Kidney glomerular epithelial cell (primary cell): ENCODE measurements around the gene BMP2K.

Experiments used
- DNase-seq: peaks from one replicate; lab custom pipeline; 2025; lab: John Stamatoyannopoulos, UW

Gene BMP2K

DNA sequence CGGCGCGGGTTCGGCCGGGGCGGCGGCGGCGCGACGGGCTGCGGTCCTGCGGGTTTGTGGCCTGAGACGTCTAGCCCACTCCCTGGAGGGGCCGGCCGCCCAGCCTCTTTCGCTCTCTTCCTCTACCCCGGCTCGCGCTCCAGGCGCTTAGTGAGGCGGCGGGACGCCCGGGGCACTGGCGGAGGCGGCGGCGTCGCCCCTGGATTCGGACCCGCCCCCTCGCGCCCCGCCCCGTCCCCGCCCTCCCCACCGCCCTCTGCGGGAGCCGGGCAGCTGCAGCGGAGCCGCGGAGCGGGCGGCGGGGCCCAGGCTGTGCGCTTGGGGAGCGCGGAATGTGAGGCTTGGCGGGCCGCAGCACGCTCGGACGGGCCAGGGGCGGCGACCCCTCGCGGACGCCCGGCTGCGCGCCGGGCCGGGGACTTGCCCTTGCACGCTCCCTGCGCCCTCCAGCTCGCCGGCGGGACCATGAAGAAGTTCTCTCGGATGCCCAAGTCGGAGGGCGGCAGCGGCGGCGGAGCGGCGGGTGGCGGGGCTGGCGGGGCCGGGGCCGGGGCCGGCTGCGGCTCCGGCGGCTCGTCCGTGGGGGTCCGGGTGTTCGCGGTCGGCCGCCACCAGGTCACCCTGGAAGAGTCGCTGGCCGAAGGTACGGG is at the start of gene BMP2K:
Gene BMP2K (plus strand): TSS at position 272 of the 650 bp plus-strand sequence. CDS start 194 bp downstream, at position 466.
- peak; percentile 63 for DNase-seq

- DNase-seq = no peak
These were observed 49.6 kb upstream of the BMP2K start for GRCh38 chr4:78726546-78726945.

- no peak for DNase-seq
These were observed 43.6 kb upstream of the BMP2K start for GRCh38 chr4:78732332-78733104.

DNA sequence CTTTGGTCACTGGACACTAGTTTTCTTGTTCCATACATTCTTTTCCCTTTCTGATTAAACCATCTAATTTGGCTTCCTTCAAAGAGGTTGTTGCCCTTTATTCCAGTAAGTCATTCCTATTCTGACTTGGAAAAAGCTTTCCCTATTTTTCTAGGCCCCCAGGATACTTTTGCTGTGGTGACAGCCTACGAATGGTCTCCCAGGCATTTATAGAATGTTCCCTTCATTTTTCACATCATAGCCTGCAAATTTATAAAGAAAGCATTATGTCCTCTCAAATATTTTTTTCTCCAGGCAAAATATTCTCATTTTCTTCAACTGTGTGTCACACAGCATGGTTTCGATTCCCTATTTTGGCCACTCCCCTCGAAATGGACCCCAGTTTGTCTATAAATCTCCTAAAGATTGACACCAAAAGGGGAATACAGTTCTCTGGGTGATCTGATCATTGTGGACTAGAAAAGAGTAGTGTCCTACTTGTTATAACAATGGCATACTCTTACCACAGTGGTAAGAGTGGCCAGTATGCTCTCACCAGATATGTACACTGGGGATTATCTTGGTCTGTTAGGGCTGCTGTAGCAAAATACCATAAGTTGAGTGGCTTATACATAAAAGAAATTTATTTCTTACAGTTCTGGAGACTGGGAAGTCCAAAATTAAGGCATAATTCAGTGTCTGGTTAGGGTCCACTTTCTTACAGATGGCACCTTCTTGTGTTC is 41.5 kb upstream of the BMP2K start:
- no peak for DNase-seq

- no peak for DNase-seq
These were observed 40.5 kb upstream of the BMP2K start for GRCh38 chr4:78735697-78736096.

DNA sequence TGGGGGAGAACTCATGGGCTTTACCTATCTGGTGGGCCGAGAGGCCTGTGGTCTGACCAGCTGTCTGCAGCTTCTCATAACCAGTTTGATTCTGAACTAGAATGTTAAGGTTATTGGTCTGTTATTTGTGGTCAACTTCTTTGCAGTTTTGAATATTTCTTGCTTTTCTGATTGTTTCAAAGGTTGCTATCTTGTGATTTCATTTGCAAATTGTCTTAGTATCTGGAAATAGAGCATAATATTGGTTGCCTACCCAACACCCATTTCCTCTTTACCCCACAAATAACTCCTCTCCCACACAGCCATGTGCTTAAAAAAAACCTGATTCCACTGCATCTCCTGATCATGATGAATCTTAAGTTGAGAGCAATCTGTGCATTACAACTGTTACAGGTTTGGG is 39.1 kb upstream of the BMP2K start:
- DNase-seq = no peak

GRCh38 chr4:78737973-78738372 is 38.2 kb upstream of the BMP2K start:
- no peak for DNase-seq

DNA sequence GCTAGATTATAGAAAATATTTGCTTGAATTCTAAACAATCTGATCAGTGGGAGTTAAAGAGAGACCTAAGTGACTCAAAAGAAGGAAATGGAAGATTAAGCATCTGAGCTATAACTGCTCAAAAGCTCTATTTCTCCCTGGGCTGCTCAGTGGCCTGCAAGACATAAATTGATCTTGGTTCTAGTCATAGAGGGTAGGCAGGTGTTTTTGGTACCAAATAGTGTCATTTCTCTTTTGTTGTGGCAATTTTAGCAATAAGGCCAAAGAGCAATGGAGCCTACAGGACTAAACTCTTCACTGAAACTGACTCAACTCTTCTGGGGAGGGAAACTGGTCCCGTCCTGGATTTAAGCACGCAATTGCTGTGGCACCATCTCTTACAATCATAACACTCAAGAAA is 33.9 kb upstream of the BMP2K start:
- no peak for DNase-seq

- no peak for DNase-seq
These were observed 28.7 kb upstream of the BMP2K start for GRCh38 chr4:78747475-78747922.

- DNase-seq = no peak
These were observed 27.8 kb upstream of the BMP2K start for GRCh38 chr4:78748381-78748780.

- DNase-seq = no peak
These were observed 26.7 kb upstream of the BMP2K start for GRCh38 chr4:78749258-78749971.

DNA sequence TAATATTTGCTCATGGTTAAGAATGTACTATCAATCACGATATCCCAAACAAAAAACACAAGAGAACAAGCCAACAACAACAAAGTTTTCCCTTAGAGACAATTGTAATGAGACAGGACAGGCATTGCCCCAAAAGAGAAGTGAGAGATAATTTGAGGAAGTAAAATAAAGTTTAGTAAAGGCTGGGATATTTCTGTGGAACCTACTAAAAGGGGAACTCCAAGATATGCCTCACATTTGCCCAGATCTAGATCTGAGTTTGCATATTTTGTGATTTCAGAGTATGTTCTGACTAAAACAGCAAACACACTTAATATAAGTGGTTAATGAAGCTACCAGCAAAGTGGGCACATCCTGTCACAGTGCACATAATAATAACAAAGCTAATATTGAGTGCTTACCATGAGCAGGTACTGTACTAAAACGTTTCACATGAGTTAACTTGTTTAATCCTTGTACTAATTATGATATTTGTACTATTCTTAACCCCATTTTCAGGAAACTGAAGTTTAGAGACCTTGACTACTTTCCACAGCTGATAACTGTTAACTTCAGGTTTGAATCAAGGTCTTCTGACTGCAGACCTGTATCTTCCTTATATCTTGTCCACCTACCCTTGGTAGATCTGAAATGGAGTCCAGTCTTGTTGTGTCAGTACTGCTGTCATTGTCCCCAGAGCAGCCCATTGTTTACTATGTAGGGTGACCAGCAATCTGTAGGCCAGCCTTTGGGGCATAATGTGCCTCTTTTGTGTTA is 26.0 kb upstream of the BMP2K start:
- no peak for DNase-seq

- no peak for DNase-seq
These were observed 23.1 kb upstream of the BMP2K start for GRCh38 chr4:78753091-78753490.

GRCh38 chr4:78754872-78755271 is 21.3 kb upstream of the BMP2K start:
- DNase-seq = no peak

GRCh38 chr4:78756137-78756536 is 20.0 kb upstream of the BMP2K start:
- no peak for DNase-seq

GRCh38 chr4:78756776-78757175 is 19.4 kb upstream of the BMP2K start:
- DNase-seq = no peak

DNA sequence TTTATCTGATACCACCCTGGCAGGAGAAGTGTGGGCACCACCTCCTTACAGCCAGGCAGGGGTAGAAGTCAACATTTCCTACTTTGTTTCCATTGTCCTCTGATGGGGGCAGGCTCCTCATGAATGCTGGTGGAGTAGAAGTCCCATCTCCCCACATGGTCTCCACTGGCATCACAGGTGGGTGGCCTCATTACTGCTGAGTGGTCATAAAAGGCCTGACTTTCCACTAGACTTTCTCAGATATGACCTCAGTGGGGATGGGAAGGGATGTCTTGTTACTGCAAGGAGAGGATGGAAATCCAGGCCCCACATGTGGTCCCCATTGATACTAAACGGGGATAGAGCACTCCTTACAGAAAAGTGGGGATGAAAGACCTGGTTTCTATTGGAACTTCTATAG is 18.6 kb upstream of the BMP2K start:
- no peak for DNase-seq

DNA sequence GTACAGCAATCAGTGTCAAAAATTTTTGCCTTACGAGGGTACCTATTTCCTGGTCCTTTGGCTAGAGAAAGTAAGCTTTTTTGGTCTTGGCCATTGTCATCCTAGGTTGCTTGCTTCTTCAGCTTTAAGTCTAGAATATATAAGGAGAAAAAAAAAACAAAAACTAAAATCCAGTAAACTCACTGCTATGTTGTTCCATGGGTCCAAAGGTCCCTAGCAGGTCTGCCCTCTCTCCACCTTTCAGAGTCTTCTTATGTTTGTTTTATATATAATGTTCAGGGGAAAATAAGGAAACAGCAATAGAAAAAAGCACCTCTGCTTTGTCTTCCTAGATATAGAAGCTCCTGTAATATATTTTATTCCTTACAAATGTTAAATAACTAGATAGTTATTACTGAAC is 18.1 kb upstream of the BMP2K start:
- no peak for DNase-seq

GRCh38 chr4:78762529-78762928 is 13.6 kb upstream of the BMP2K start:
- DNase-seq = no peak

DNA sequence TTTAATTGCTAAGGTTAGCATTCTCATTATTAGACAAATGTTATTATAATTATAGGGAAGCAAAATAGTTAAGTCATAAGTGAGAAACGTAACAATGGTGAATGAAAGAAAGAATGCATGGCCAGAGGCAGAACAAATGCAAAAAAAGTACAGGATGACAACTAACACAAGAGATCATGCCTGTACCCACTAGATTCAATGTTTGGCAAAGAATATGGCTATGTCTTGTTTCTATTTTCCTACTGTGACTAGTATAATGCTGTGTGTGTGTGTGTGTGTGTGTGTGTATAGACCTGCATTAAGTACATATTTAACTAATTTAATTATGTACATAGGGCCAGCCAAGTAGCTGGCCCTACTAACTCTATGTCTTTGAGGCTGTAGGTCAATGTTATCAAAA is 12.9 kb upstream of the BMP2K start:
- DNase-seq = no peak

GRCh38 chr4:78763763-78764387 is 12.3 kb upstream of the BMP2K start:
- no peak for DNase-seq
